Measurements from ENCODE around the gene DPEP3. TPM values are rescaled to one million over a fixed set of nuclear protein-coding genes. Genes with fewer than 3 reads are reported as not detected.

Gene DPEP3
- total and polyA plus RNA-seq, 2 donors (not counting 1 experiment from before 2014, with no cell fraction given): 1.9 to 2.0 TPM

DNA sequence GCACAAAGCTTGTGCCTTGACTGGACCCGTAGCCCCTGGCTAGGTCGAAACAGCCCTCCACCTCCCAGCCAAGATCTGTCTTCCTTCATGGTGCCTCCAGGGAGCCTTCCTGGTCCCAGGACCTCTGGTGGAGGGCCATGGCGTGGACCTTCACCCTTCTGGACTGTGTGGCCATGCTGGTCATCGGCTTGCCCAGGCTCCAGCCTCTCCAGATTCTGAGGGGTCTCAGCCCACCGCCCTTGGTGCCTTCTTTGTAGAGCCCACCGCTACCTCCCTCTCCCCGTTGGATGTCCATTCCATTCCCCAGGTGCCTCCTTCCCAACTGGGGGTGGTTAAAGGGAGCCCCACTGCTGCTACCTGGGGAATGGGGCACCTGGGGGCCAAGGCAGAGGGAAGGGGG is 52.2 kb downstream of the DPEP3 start:
- Mint-ChIP-seq H3K4me3 (no peak overlapping the region), H3K27me3 (no peaks in the 10 kb centered on the region), H3K27ac (peak overlapping the region; percentile 50), H3K9me3 (ENCODE audit: insufficient read depth) (no peaks in the 10 kb centered on the region), H3K4me1 (peaks cover 26% of the 10 kb centered on the region)
- CTCF ChIA-PET: interaction anchor here (0.5 to 3.6 kb wide), 18 partner anchors 9 to 300 kb away, joined by 3 to 30 read pairs (median 4); partner anchors contain the start of genes LCAT, NRN1L, PSKH1 and PSMB10
- TF ChIP-seq EZH2 (IDR thresholded peaks at IDR 0.05; ENCODE audit: borderline replicate concordance, insufficient read depth, low read depth, low read length, poor library complexity, severe bottlenecking): no peak
- TF ChIP-seq, protein P1, sequence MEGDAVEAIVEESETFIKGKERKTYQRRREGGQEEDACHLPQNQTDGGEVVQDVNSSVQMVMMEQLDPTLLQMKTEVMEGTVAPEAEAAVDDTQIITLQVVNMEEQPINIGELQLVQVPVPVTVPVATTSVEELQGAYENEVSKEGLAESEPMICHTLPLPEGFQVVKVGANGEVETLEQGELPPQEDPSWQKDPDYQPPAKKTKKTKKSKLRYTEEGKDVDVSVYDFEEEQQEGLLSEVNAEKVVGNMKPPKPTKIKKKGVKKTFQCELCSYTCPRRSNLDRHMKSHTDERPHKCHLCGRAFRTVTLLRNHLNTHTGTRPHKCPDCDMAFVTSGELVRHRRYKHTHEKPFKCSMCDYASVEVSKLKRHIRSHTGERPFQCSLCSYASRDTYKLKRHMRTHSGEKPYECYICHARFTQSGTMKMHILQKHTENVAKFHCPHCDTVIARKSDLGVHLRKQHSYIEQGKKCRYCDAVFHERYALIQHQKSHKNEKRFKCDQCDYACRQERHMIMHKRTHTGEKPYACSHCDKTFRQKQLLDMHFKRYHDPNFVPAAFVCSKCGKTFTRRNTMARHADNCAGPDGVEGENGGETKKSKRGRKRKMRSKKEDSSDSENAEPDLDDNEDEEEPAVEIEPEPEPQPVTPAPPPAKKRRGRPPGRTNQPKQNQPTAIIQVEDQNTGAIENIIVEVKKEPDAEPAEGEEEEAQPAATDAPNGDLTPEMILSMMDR (IDR thresholded peaks at IDR 0.05): no peak
- Histone ChIP-seq H3K79me2 (ENCODE audit: control insufficient read depth, insufficient read depth, low read length) (peaks cover 38% of the 10 kb centered on the region), H2AFZ (ENCODE audit: insufficient read depth, low read depth, low read length, poor library complexity, severe bottlenecking) (no peak overlapping the region), H3K9me3 (ENCODE audit: control extremely low read depth in 1 of 3, control insufficient read depth in 2 of 3, insufficient read depth in 1 of 3, low read length in 2 of 3) (no peaks in the 10 kb centered on the region), H3K27ac (ENCODE audit: low read length in 2 of 2) (no peak overlapping the region), H3K27me3 (replicated peaks in 1 of 4; ENCODE audit: control extremely low read depth in 1 of 4, control insufficient read depth in 3 of 4, insufficient read depth in 4 of 4, low read length in 3 of 4) (no peaks in the 10 kb centered on the region), H4K20me1 (ENCODE audit: control insufficient read depth, insufficient read depth, low read length, poor library complexity, severe bottlenecking) (peaks cover 42% of the 10 kb centered on the region), H3K4me3 (ENCODE audit: control extremely low read depth in 1 of 5, extremely low read depth in 1 of 5, insufficient read depth in 1 of 5, low read depth in 2 of 5, low read length in 4 of 5) (no peak overlapping the region), H3K4me2 (replicated peaks; ENCODE audit: low read depth, low read length, poor library complexity, severe bottlenecking) (no peak overlapping the region), H3K36me3 (replicated peaks in 1 of 2; ENCODE audit: control extremely low read depth in 1 of 2, control insufficient read depth in 1 of 2, extremely low read depth in 1 of 2, insufficient read depth in 2 of 2, low read length in 1 of 2) (peaks cover 2 to 50% of the 10 kb centered on the region in 2 experiments), H3K4me1 (ENCODE audit: control insufficient read depth in 2 of 2, insufficient read depth in 2 of 2, low read length in 2 of 2) (peaks cover 9 to 27% of the 10 kb centered on the region in 2 donors), H3K9ac (ENCODE audit: low read length) (no peak overlapping the region)
- 80% methylated on average over 4 of the region's 7 CpGs for WGBS (ENCODE audit: insufficient coverage)
- DNase-seq: no peak
- ATAC-seq (ENCODE audit: low read depth): peak; percentile 8
- intact Hi-C loops (cut with micrococcal nuclease): loop anchor here (1.0 kb wide), 2 partner anchors 45 to 112 kb away; no protein-coding TSS in a partner anchor
- POLR2A ChIA-PET: no interaction called here

DNA sequence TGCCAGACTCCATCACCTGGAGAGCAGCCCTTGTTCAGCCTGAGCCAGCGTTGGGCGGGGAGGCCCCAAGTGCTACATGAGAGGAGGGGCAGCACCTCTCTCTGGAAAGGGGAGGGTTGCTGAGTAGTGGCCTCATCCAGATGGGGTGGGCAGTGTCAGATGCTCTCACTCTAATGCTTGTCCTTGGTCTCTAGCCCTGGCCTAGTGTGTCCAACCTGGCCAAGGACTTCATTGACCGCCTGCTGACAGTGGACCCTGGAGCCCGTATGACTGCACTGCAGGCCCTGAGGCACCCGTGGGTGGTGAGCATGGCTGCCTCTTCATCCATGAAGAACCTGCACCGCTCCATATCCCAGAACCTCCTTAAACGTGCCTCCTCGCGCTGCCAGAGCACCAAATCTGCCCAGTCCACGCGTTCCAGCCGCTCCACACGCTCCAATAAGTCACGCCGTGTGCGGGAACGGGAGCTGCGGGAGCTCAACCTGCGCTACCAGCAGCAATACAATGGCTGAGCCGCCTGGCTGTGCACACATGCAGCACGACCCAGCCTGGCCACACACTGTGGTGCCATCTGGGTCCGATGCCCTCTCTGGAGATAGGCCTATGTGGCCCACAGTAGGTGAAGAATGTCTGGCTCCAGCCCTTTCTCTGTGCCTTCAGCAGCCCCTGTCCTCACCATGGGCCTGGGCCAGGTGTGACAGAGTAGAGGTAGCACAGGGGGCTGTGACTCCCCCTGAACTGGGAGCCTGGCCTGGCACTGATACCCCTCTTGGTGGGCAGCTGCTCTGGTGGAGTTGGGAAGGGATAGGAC is 53.0 kb downstream of the DPEP3 start:
- ChIA-PET CTCF (interaction anchor here (0.7 to 3.3 kb wide), 4 partner anchors 12 to 257 kb away, joined by 4 to 17 read pairs (median 8); no protein-coding TSS in a partner anchor), POLR2A (no interaction called here)
- H3K27ac Mint-ChIP-seq: no peak overlapping the region
- no peaks in the 10 kb centered on the region for H3K9me3 Mint-ChIP-seq (ENCODE audit: insufficient read depth)
- Histone ChIP-seq H3K9me3 (ENCODE audit: control extremely low read depth in 1 of 3, control insufficient read depth in 2 of 3, insufficient read depth in 1 of 3, low read length in 2 of 3) (no peaks in the 10 kb centered on the region), H4K20me1 (ENCODE audit: control insufficient read depth, insufficient read depth, low read length, poor library complexity, severe bottlenecking) (peaks cover 42% of the 10 kb centered on the region), H3K79me2 (ENCODE audit: control insufficient read depth, insufficient read depth, low read length) (peaks cover 41% of the 10 kb centered on the region), H3K4me1 (ENCODE audit: control insufficient read depth in 2 of 2, insufficient read depth in 2 of 2, low read length in 2 of 2) (peaks cover 9 to 27% of the 10 kb centered on the region in 2 donors), H2AFZ (ENCODE audit: insufficient read depth, low read depth, low read length, poor library complexity, severe bottlenecking) (no peak overlapping the region), H3K27ac (ENCODE audit: low read length in 2 of 2) (peak overlapping the region in 1 of 2 donors; percentile 21), H3K36me3 (replicated peaks in 1 of 2; ENCODE audit: control extremely low read depth in 1 of 2, control insufficient read depth in 1 of 2, extremely low read depth in 1 of 2, insufficient read depth in 2 of 2, low read length in 1 of 2) (peaks cover 0 to 51% of the 10 kb centered on the region in 2 experiments), H3K4me2 (replicated peaks; ENCODE audit: low read depth, low read length, poor library complexity, severe bottlenecking) (no peak overlapping the region), H3K27me3 (replicated peaks in 1 of 4; ENCODE audit: control extremely low read depth in 1 of 4, control insufficient read depth in 3 of 4, insufficient read depth in 4 of 4, low read length in 3 of 4) (no peaks in the 10 kb centered on the region), H3K9ac (ENCODE audit: low read length) (no peak overlapping the region), H3K4me3 (ENCODE audit: control extremely low read depth in 1 of 5, extremely low read depth in 1 of 5, insufficient read depth in 1 of 5, low read depth in 2 of 5, low read length in 4 of 5) (no peak overlapping the region)
- ATAC-seq (ENCODE audit: low read depth): no peak
- H3K4me1 Mint-ChIP-seq: peaks cover 26% of the 10 kb centered on the region
- intact Hi-C loops (cut with micrococcal nuclease): no loop called here
- 95% methylated on average over 21 of the region's 22 CpGs for WGBS (ENCODE audit: insufficient coverage)
- no peak overlapping the region for H3K4me3 Mint-ChIP-seq
- DNase-seq: no peak
- no peaks in the 10 kb centered on the region for H3K27me3 Mint-ChIP-seq
- no peak for TF ChIP-seq EZH2 (IDR thresholded peaks at IDR 0.05; ENCODE audit: borderline replicate concordance, insufficient read depth, low read depth, low read length, poor library complexity, severe bottlenecking)
- TF ChIP-seq, protein P1 (IDR thresholded peaks at IDR 0.05): no peak
